Right renal pelvis (tissue), 4 donors: ENCODE data around the gene UROS. TPM values are rescaled to one million over a fixed set of nuclear protein-coding genes. Genes with fewer than 3 reads are reported as not detected.

ENCODE experiments used
- DNase-seq, 4 donors: peaks; one replicate each; pipeline ENCODE4 v3.0.0-alpha.2; 2013; ENCODE audit warnings: low read depth in 4 of 4, low spot score in 3 of 4, missing footprints in 1 of 4
- polyA plus RNA-seq, 4 donors: library from polyadenylated mRNA; unstranded; fragments of 120-200 nt; gene quantifications; one replicate each; pipeline ENCODE4 v1.2.1, GENCODE V29; 2013; ENCODE audit not compliant: insufficient read length in 4 of 4

The UROS gene
- polyA plus RNA-seq, 4 donors: 51.6 to 61.9 (median 58.3) TPM

- no peak for DNase-seq
Observed at GRCh38 chr10:125769175-125769574, 53.9 kb downstream of the UROS start.

- peak in 2 of 4 donors; percentile 37 to 43 for DNase-seq
Observed at GRCh38 chr10:125768219-125768855, 54.7 kb downstream of the UROS start.

GRCh38 chr10:125766511-125766910, 56.5 kb downstream of the UROS start:
- DNase-seq: no peak

GRCh38 chr10:125765835-125766234, 57.2 kb downstream of the UROS start:
- no peak for DNase-seq

GRCh38 chr10:125762692-125763648, 60.1 kb downstream of the UROS start:
- DNase-seq: no peak

- no peak for DNase-seq
Observed at GRCh38 chr10:125761961-125762360, 61.1 kb downstream of the UROS start.

GRCh38 chr10:125757742-125758141, 65.3 kb downstream of the UROS start:
- no peak for DNase-seq

- no peak for DNase-seq
Observed at GRCh38 chr10:125756853-125757487, 66.1 kb downstream of the UROS start.

GRCh38 chr10:125756196-125756595, 66.9 kb downstream of the UROS start:
- no peak for DNase-seq

- no peak for DNase-seq
Observed at GRCh38 chr10:125747417-125747816, 75.6 kb downstream of the UROS start.

- no peak for DNase-seq
Observed at GRCh38 chr10:125744909-125745308, 78.1 kb downstream of the UROS start.

- DNase-seq: no peak
Observed at GRCh38 chr10:125742465-125742864, 80.6 kb downstream of the UROS start.

- DNase-seq: no peak
Observed at GRCh38 chr10:125739994-125740679, 82.9 kb downstream of the UROS start.

Other genes with a start within 250 kb of the UROS start
- gene TEX36, start 140.1 kb downstream of the UROS start, polyA plus RNA-seq: not detected
- 10 to 100 TPM; 29.8 to 39.2 (median 36.2) TPM for gene EDRF1, start 103.5 kb downstream of the UROS start, polyA plus RNA-seq
- gene MMP21, start 47.4 kb downstream of the UROS start, polyA plus RNA-seq: under 1 TPM; 0.26 to 0.38 (median 0.31) TPM
- 100 to 1,000 TPM in 3 of 4 donors, 10 to 100 TPM in 1; 89.2 to 109 (median 104) TPM for gene BCCIP, start 288 bp upstream of the UROS start, polyA plus RNA-seq
- 10 to 100 TPM; 22.8 to 27.7 (median 26.4) TPM for gene DHX32, start 58.0 kb upstream of the UROS start, polyA plus RNA-seq
- 10 to 100 TPM in 1 of 4 donors, 1 to 10 TPM in 3; 7.1 to 10.1 (median 8.1) TPM for gene FANK1, start 73.3 kb upstream of the UROS start, polyA plus RNA-seq